Osteoblast (primary cell): ENCODE measurements around the gene INSIG2. TPM values are rescaled to one million over a fixed set of nuclear protein-coding genes. Genes with fewer than 3 reads are reported as not detected.

Experiments used
- DNase-seq: peaks from one replicate; pipeline ENCODE4 v3.0.0; 2011; ENCODE audit warnings: low spot score, mixed read lengths; ENCODE audit not compliant: insufficient read length; ENCODE audit errors: missing footprints
- H2AFZ ChIP-seq: 2 replicates; pipeline ENCODE4 v1.6.0; 2011; ENCODE audit warnings: mild to moderate bottlenecking, low read length
- H3K27ac ChIP-seq: 2 replicates; pipeline ENCODE4 v1.5.1; 2011; ENCODE audit warnings: mild to moderate bottlenecking, low read depth, low read length, moderate library complexity
- H3K27me3 ChIP-seq: 2 replicates; pipeline ENCODE4 v1.6.0; 2012; ENCODE audit warnings: mild to moderate bottlenecking, control low read depth, inconsistent platforms, low read length, moderate library complexity; ENCODE audit not compliant: insufficient read depth
- H3K36me3 ChIP-seq: 2 replicates; pipeline ENCODE4 v1.5.1; 2011; ENCODE audit warnings: mild to moderate bottlenecking, low read length, control low read depth, moderate library complexity; ENCODE audit not compliant: insufficient read depth
- H3K4me1 ChIP-seq: 2 replicates; pipeline ENCODE4 v1.5.1; 2011; ENCODE audit warnings: mild to moderate bottlenecking, low read length, control low read depth, moderate library complexity; ENCODE audit not compliant: insufficient read depth
- H3K4me2 ChIP-seq: 2 replicates; pipeline ENCODE4 v1.6.0; 2011; ENCODE audit warnings: mild to moderate bottlenecking, low read length; ENCODE audit not compliant: insufficient read depth
- H3K4me3 ChIP-seq: fragments of 200-600 bp; sonication (generic); 3 replicates; pipeline ENCODE4 v1.5.1; 2012; ENCODE audit warnings: mild to moderate bottlenecking, low read length, inconsistent platforms; ENCODE audit not compliant: insufficient read depth
- H3K79me2 ChIP-seq: 2 replicates; pipeline ENCODE4 v1.6.0; 2012; ENCODE audit warnings: mild to moderate bottlenecking, low read length, control low read depth, inconsistent platforms; ENCODE audit not compliant: insufficient read depth
- H3K9me3 ChIP-seq: 2 replicates; pipeline ENCODE4 v1.5.1; 2011; ENCODE audit warnings: low read depth, low read length, control low read depth
- H4K20me1 ChIP-seq: 2 replicates; pipeline ENCODE4 v1.6.0; 2012; ENCODE audit warnings: mild to moderate bottlenecking, low read length, control low read depth; ENCODE audit not compliant: insufficient read depth
- CTCF ChIP-seq: IDR thresholded peaks from 2 replicates; pipeline ENCODE4 v1.5.1; 2011; ENCODE audit warnings: mild to moderate bottlenecking, low read depth, low read length, moderate library complexity; ENCODE audit errors: extremely low read depth
- total RNA-seq: library from RNA; depleted of rRNA; stranded (reverse); fragments of >200 nt; gene quantifications from 2 replicates; pipeline ENCODE4 v1.2.3, GENCODE V29; 2012

INSIG2 gene
- total RNA-seq, 1 donor = 20.6 TPM

- DNase-seq = no peak
- H3K4me1 ChIP-seq = no peaks in the 10 kb centered on the region
- no peak overlapping the region for H3K27ac ChIP-seq
- H4K20me1 ChIP-seq = no peaks in the 10 kb centered on the region
- no peaks in the 10 kb centered on the region for H3K79me2 ChIP-seq
- TF ChIP-seq CTCF = no peak
- H3K36me3 ChIP-seq = no peaks in the 10 kb centered on the region
- no peak overlapping the region for H3K4me2 ChIP-seq
- no peaks in the 10 kb centered on the region for H3K9me3 ChIP-seq
- H2AFZ ChIP-seq = no peak overlapping the region
- no peak overlapping the region for H3K4me3 ChIP-seq
- peaks cover 34% of the 10 kb centered on the region for H3K27me3 ChIP-seq
These were observed 9.5 kb upstream of the INSIG2 start for GRCh38 chr2:118078734-118079133.

GRCh38 chr2:118084491-118085089, 3.7 kb upstream of the INSIG2 start:
- no peak for TF ChIP-seq CTCF
- no peak for DNase-seq
- H2AFZ ChIP-seq = no peak overlapping the region
- H3K4me2 ChIP-seq = no peak overlapping the region
- peaks cover 12% of the 10 kb centered on the region for H3K79me2 ChIP-seq
- H3K4me1 ChIP-seq = peaks cover 6% of the 10 kb centered on the region
- H4K20me1 ChIP-seq = no peaks in the 10 kb centered on the region
- H3K4me3 ChIP-seq = no peak overlapping the region
- H3K36me3 ChIP-seq = no peaks in the 10 kb centered on the region
- H3K27ac ChIP-seq = no peak overlapping the region
- peaks cover 21% of the 10 kb centered on the region for H3K27me3 ChIP-seq
- no peaks in the 10 kb centered on the region for H3K9me3 ChIP-seq

- no peak overlapping the region for H3K4me2 ChIP-seq
These were observed 2.9 kb upstream of the INSIG2 start for GRCh38 chr2:118085173-118086023.

More at GRCh38 chr2:118085173-118086023, 2.9 kb upstream of the INSIG2 start:
- Histone ChIP-seq H2AFZ (no peak overlapping the region), H3K4me1 (peaks cover 13% of the 10 kb centered on the region), H4K20me1 (no peaks in the 10 kb centered on the region), H3K4me3 (no peak overlapping the region), H3K36me3 (no peaks in the 10 kb centered on the region), H3K79me2 (peaks cover 21% of the 10 kb centered on the region), H3K9me3 (no peaks in the 10 kb centered on the region), H3K27ac (no peak overlapping the region), H3K27me3 (peaks cover 18% of the 10 kb centered on the region)
- TF ChIP-seq CTCF = no peak
- no peak for DNase-seq
